GM12878 (cell line): ENCODE data around the gene KIF21B. TPM values are rescaled to one million over a fixed set of nuclear protein-coding genes. Genes with fewer than 3 reads are reported as not detected.

Source experiments
- ATAC-seq: fragments of 200-7000 bp; cut with Tn5 transposase; 3 replicates; pipeline ENCODE4 v1.9.1; 2020; ENCODE audit warnings: mild to moderate bottlenecking, moderate library complexity
- BruUV-seq: library from RNA; stranded (reverse); fragments of 400-500 nt; replicated peaks from 2 replicates; lab custom pipeline; 2021; lab: Mats Ljungman, UMichigan
- CTCF ChIA-PET: fragments of 300-600 bp; sonication (Branson Sonifier 250); formaldehyde crosslinking; extraction: SDS; loops from one replicate; lab custom pipeline; 2021; ENCODE audit warnings: inconsistent platforms; lab: Yijun Ruan, JAX
- POLR2A ChIA-PET: fragments of 350-600 bp; formaldehyde crosslinking; extraction: SDS; loops from one replicate; lab custom pipeline; 2021; ENCODE audit warnings: inconsistent platforms; lab: Charles Lee
- RAD21 ChIA-PET: fragments of 300-600 bp; sonication (Branson Sonifier 250); formaldehyde crosslinking; loops from one replicate; lab custom pipeline; 2023; ENCODE audit warnings: antibody characterized with exemption; ENCODE audit not compliant: unreplicated experiment; lab: Charles Lee
- SMC1A ChIA-PET: fragments of 300-600 bp; sonication (Branson Sonifier 250); formaldehyde crosslinking; loops from one replicate; lab custom pipeline; 2023; ENCODE audit not compliant: unreplicated experiment, uncharacterized antibody; lab: Charles Lee
- DNase-seq: peaks from one replicate; pipeline ENCODE4 v3.0.0-alpha.2; 2011; ENCODE audit warnings: low read depth, low spot score
- FAIRE-seq: peaks from 3 replicates; lab custom pipeline; 2011; peaks lifted over from hg19 to GRCh38; lab: Jason Lieb, UNC
- H2AFZ ChIP-seq: 2 replicates; pipeline ENCODE4 v1.6.0; 2011; ENCODE audit warnings: low read depth, low read length, control low read depth; ENCODE audit not compliant: control insufficient read depth
- H3K27ac ChIP-seq: 2 replicates; pipeline ENCODE4 v1.5.1; 2011; ENCODE audit warnings: control low read depth; ENCODE audit not compliant: control insufficient read depth, insufficient read depth
- H3K27me3 ChIP-seq, 2 experiments: replicated peaks in 1 of 2; 2 replicates each; pipeline versions ENCODE4 v1.6.0 to v1.6.1; 2011; ENCODE audit warnings: low read length in 1 of 2; ENCODE audit not compliant: control insufficient read depth in 2 of 2, insufficient read depth in 2 of 2
- H3K36me3 ChIP-seq, 2 experiments: 2 replicates each; pipeline ENCODE4 v1.5.1; 2011; ENCODE audit warnings: low read length in 1 of 2; ENCODE audit not compliant: control insufficient read depth in 2 of 2, insufficient read depth in 2 of 2
- H3K4me1 ChIP-seq: 2 replicates; pipeline ENCODE4 v1.6.1; 2011; ENCODE audit warnings: mild to moderate bottlenecking, low read length, moderate library complexity, mixed read lengths; ENCODE audit not compliant: control insufficient read depth, insufficient read depth
- H3K4me2 ChIP-seq: 2 replicates; pipeline ENCODE4 v1.6.0; 2011; ENCODE audit warnings: control low read depth; ENCODE audit not compliant: control insufficient read depth, insufficient read depth
- H3K4me3 ChIP-seq: fragments of 200-600 bp; sonication (generic); 2 replicates; pipeline ENCODE4 v1.5.1; 2016
- H3K79me2 ChIP-seq: 2 replicates; pipeline ENCODE4 v1.6.0; 2011; ENCODE audit warnings: low read length; ENCODE audit not compliant: control insufficient read depth, insufficient read depth
- H3K9ac ChIP-seq: 2 replicates; pipeline ENCODE4 v1.8.0; 2011; ENCODE audit warnings: low read length, control low read depth, mixed read lengths; ENCODE audit not compliant: control insufficient read depth, insufficient read depth
- H3K9me3 ChIP-seq: replicated peaks from 3 replicates; pipeline ENCODE4 v1.5.1; 2011; ENCODE audit warnings: mild to moderate bottlenecking, low read length; ENCODE audit not compliant: control insufficient read depth, insufficient read depth
- H4K20me1 ChIP-seq: 2 replicates; pipeline ENCODE4 v1.6.0; 2011; ENCODE audit not compliant: control insufficient read depth, insufficient read depth
- BCL11A ChIP-seq: IDR thresholded peaks from 2 replicates; pipeline ENCODE4 v1.6.1; 2011; ENCODE audit warnings: low read depth, low read length
- DPF2 ChIP-seq: fragments of 450-650 bp; IDR thresholded peaks from 2 replicates; pipeline ENCODE4 v1.6.1; 2017; ENCODE audit warnings: mild to moderate bottlenecking
- FOS ChIP-seq: IDR thresholded peaks from 3 replicates; pipeline ENCODE4 v1.6.1; 2011; ENCODE audit warnings: borderline replicate concordance; ENCODE audit not compliant: insufficient read length; ENCODE audit errors: extremely low read depth
- HCFC1 ChIP-seq: fragments of 150-350 bp; IDR thresholded peaks from 2 replicates; pipeline ENCODE4 v1.6.1; 2014; ENCODE audit warnings: low read length
- HDGF ChIP-seq: fragments of 450-650 bp; IDR thresholded peaks from 2 replicates; pipeline ENCODE4 v1.6.1; 2016; ENCODE audit warnings: antibody characterized with exemption
- MYB ChIP-seq: fragments of 150-350 bp; IDR thresholded peaks from 2 replicates; pipeline ENCODE4 v1.6.1; 2014; ENCODE audit warnings: mild to moderate bottlenecking, low read depth, low read length, borderline replicate concordance
- NFYA ChIP-seq: IDR thresholded peaks from 2 replicates; pipeline ENCODE4 v1.6.1; 2011; ENCODE audit warnings: low read depth, mild to moderate bottlenecking, low read length, improper control_type of control experiment, borderline replicate concordance
- NR2C2 ChIP-seq: IDR thresholded peaks from 2 replicates; pipeline ENCODE4 v1.6.1; 2011; ENCODE audit warnings: borderline replicate concordance, low read depth; ENCODE audit not compliant: control insufficient read depth, insufficient read length
- NR2F1 ChIP-seq: fragments of 450-650 bp; conservative IDR thresholded peaks from 2 replicates; pipeline ENCODE4 v1.6.1; 2017; ENCODE audit warnings: mild to moderate bottlenecking
- RAD51 ChIP-seq: fragments of 450-650 bp; IDR thresholded peaks from 2 replicates; pipeline ENCODE4 v1.6.1; 2016; ENCODE audit warnings: moderate library complexity, mild to moderate bottlenecking, inconsistent platforms
- SPI1 ChIP-seq: IDR thresholded peaks from 2 replicates; pipeline ENCODE4 v1.6.1; 2011; ENCODE audit warnings: low read depth, mild to moderate bottlenecking, low read length, moderate library complexity, borderline replicate concordance; ENCODE audit not compliant: insufficient read depth
- TBL1XR1 ChIP-seq: IDR thresholded peaks from 2 replicates; pipeline ENCODE4 v1.6.1; 2012; ENCODE audit warnings: low read depth, low read length, improper control_type of control experiment
- ZNF384 ChIP-seq: IDR thresholded peaks from 2 replicates; pipeline ENCODE4 v1.6.1; 2012; ENCODE audit warnings: low read depth, mild to moderate bottlenecking, low read length, improper control_type of control experiment, borderline replicate concordance
- WGBS: methylation state at CpG from one replicate; pipeline ENCODE4 v1.1.6; 2016; ENCODE audit warnings: low lambda C conversion rate; ENCODE audit not compliant: insufficient replicate concordance, insufficient coverage; ENCODE audit errors: missing lambda C conversion rate; 5-methylcytosine and 5-hydroxymethylcytosine counted together
- in situ Hi-C: fragments of 300-500 bp; cut with MboI; formaldehyde crosslinking; loops from 9 replicates; pipeline ENCODE4 v1.14.3; 2018; ENCODE audit warnings: mixed read lengths
- intact Hi-C: fragments of 100-400 bp; cut with micrococcal nuclease; formaldehyde crosslinking; loops from one replicate; pipeline ENCODE4 v1.14.2; 2022; ENCODE audit not compliant: unreplicated experiment
- polyA plus RNA-seq, 11 experiments: library from polyadenylated mRNA; depleted of rRNA in 4 of 11; unstranded in 6 of 11; stranded (reverse) in 5 of 11; fragments of >200 nt; fragmentation: Nextera tagmentation in 4 of 11; fragmentation: Illumina TruSeq in 1 of 11; extraction: Ambion mirVana in 4 of 11; extraction: Trizol in 1 of 11; gene quantifications; 1 replicate in 1 of 11; 2 replicates in 10 of 11; pipeline versions ENCODE4 v1.2.1 to v1.2.3, GENCODE V29; 2011 to 2016; ENCODE audit warnings: inconsistent platforms in 2 of 11, missing spikeins in 2 of 11, low read depth in 1 of 11
- total RNA-seq, 4 experiments: library from RNA; depleted of rRNA in 3 of 4; stranded (reverse); fragments of >200 nt in 3 of 4; fragmentation: Illumina TruSeq in 1 of 4; extraction: Trizol in 1 of 4; gene quantifications; 2 replicates each; pipeline versions ENCODE4 v1.2.1 to v1.2.3, GENCODE V29; 2013 to 2021
- TF ChIP-seq, protein P1 (sequence below): IDR thresholded peaks from 2 replicates; pipeline ENCODE4 v1.6.1; 2012; ENCODE audit warnings: low read depth, low read length, improper control_type of control experiment
- TF ChIP-seq, protein P2 (sequence below): IDR thresholded peaks from 2 replicates; pipeline ENCODE4 v1.6.1; 2011; ENCODE audit warnings: low read depth, low read length, improper control_type of control experiment, borderline replicate concordance
- TF ChIP-seq, protein P3 (sequence below): IDR thresholded peaks from 2 replicates; pipeline ENCODE4 v1.6.1; 2011; ENCODE audit warnings: borderline replicate concordance, low read depth, mild to moderate bottlenecking, moderate library complexity, low read length; ENCODE audit not compliant: insufficient read depth, poor library complexity, severe bottlenecking
- TF ChIP-seq, protein P4 (sequence below): fragments of 450-650 bp; IDR thresholded peaks from 2 replicates; pipeline ENCODE4 v1.6.1; 2016; ENCODE audit warnings: mild to moderate bottlenecking
- TF ChIP-seq, protein P5 (sequence below): fragments of 450-650 bp; IDR thresholded peaks from 2 replicates; pipeline ENCODE4 v1.6.1; 2014; ENCODE audit warnings: mild to moderate bottlenecking

Gene KIF21B
- total and polyA plus RNA-seq, 10 of the 15 experiments (the other 5 are each of a cell fraction or from before 2014, with no cell fraction given), result 2.3 to 47.7 (median 12.6) TPM

DNA sequence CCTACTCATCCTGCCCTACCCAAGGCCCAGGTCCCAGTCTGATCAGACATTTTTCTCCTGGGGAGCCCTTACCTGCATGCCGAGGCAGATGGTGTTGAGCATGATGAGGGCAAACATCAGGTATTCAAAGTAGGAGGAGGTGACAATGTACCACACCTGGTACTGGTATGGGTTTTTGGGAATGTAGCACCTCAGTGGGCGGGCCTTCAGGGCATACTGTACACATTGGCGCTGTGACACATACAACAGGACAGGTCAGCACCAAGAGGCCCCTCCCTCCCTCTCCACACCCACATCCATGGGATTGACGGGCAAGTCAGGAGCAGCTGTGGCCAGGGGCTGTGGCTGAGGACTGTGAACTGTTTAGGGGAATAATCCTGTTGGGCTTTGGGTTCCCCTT lies 37.1 kb upstream of the KIF21B start:
- Histone ChIP-seq H3K9me3 (no peaks in the 10 kb centered on the region), H3K27ac (no peak overlapping the region), H3K4me3 (no peak overlapping the region), H4K20me1 (no peaks in the 10 kb centered on the region), H2AFZ (no peak overlapping the region), H3K27me3 (peaks cover 0 to 3% of the 10 kb centered on the region in 2 experiments; a peak in 2 of 4 replicates), H3K9ac (no peak overlapping the region), H3K36me3 (no peaks in the 10 kb centered on the region), H3K4me2 (no peak overlapping the region), H3K79me2 (no peaks in the 10 kb centered on the region), H3K4me1 (no peaks in the 10 kb centered on the region; the same call in none of the 2 replicates)
- intact Hi-C loops (no loop called here), in situ Hi-C loops (no loop called here)
- DNase-seq (no peak), ATAC-seq (no peak), FAIRE-seq (no peak)
- 38% methylated on average over 4 of the region's 4 CpGs for WGBS
- ChIA-PET POLR2A (interaction anchor here (1.0 kb wide), 1 partner anchor 35 kb away, joined by 3 read pairs; no protein-coding TSS in a partner anchor), SMC1A (no interaction called here), CTCF (no interaction called here), RAD21 (no interaction called here)
- TF ChIP-seq, protein P1, sequence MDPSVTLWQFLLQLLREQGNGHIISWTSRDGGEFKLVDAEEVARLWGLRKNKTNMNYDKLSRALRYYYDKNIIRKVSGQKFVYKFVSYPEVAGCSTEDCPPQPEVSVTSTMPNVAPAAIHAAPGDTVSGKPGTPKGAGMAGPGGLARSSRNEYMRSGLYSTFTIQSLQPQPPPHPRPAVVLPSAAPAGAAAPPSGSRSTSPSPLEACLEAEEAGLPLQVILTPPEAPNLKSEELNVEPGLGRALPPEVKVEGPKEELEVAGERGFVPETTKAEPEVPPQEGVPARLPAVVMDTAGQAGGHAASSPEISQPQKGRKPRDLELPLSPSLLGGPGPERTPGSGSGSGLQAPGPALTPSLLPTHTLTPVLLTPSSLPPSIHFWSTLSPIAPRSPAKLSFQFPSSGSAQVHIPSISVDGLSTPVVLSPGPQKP, result no peak
- no peak for TF ChIP-seq TBL1XR1
- no peak for TF ChIP-seq NR2C2
- TF ChIP-seq HDGF, result no peak
- TF ChIP-seq, protein P2, sequence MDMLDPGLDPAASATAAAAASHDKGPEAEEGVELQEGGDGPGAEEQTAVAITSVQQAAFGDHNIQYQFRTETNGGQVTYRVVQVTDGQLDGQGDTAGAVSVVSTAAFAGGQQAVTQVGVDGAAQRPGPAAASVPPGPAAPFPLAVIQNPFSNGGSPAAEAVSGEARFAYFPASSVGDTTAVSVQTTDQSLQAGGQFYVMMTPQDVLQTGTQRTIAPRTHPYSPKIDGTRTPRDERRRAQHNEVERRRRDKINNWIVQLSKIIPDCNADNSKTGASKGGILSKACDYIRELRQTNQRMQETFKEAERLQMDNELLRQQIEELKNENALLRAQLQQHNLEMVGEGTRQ, result no peak
- TF ChIP-seq HCFC1, result no peak
- TF ChIP-seq RAD51, result no peak
- TF ChIP-seq DPF2, result no peak
- TF ChIP-seq, protein P3, sequence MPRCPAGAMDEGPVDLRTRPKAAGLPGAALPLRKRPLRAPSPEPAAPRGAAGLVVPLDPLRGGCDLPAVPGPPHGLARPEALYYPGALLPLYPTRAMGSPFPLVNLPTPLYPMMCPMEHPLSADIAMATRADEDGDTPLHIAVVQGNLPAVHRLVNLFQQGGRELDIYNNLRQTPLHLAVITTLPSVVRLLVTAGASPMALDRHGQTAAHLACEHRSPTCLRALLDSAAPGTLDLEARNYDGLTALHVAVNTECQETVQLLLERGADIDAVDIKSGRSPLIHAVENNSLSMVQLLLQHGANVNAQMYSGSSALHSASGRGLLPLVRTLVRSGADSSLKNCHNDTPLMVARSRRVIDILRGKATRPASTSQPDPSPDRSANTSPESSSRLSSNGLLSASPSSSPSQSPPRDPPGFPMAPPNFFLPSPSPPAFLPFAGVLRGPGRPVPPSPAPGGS, result no peak
- TF ChIP-seq BCL11A, result no peak
- no peak for TF ChIP-seq NR2F1
- TF ChIP-seq ZNF384, result no peak
- TF ChIP-seq, protein P4, sequence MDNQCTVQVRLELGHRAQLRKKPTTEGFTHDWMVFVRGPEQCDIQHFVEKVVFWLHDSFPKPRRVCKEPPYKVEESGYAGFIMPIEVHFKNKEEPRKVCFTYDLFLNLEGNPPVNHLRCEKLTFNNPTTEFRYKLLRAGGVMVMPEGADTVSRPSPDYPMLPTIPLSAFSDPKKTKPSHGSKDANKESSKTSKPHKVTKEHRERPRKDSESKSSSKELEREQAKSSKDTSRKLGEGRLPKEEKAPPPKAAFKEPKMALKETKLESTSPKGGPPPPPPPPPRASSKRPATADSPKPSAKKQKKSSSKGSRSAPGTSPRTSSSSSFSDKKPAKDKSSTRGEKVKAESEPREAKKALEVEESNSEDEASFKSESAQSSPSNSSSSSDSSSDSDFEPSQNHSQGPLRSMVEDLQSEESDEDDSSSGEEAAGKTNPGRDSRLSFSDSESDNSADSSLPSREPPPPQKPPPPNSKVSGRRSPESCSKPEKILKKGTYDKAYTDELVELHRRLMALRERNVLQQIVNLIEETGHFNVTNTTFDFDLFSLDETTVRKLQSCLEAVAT, result no peak
- TF ChIP-seq MYB, result no peak
- no peak for TF ChIP-seq NFYA
- TF ChIP-seq SPI1, result no peak
- TF ChIP-seq FOS, result no peak
- TF ChIP-seq, protein P5, sequence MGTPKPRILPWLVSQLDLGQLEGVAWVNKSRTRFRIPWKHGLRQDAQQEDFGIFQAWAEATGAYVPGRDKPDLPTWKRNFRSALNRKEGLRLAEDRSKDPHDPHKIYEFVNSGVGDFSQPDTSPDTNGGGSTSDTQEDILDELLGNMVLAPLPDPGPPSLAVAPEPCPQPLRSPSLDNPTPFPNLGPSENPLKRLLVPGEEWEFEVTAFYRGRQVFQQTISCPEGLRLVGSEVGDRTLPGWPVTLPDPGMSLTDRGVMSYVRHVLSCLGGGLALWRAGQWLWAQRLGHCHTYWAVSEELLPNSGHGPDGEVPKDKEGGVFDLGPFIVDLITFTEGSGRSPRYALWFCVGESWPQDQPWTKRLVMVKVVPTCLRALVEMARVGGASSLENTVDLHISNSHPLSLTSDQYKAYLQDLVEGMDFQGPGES, result no peak
- no TSS peak for BruUV-seq
